ENCODE measurements around the gene TSPY2.
"Not testable (repeated sequence)": the region's sequence is repeated elsewhere in the genome, so short reads cannot be mapped to it uniquely, and the experiment has no call there.

TSPY2 gene

GRCh38 chrY:6245923-6246322 is at the start of gene TSPY2:
TSPY2 (plus strand) TSS chrY:6246223; CDS start chrY:6246269, 46 bp downstream.
- not testable (repeated sequence) for DNase-seq

GRCh38 chrY:6209565-6209964 is 36.5 kb upstream of the TSPY2 start:
- DNase-seq: not testable (repeated sequence)

GRCh38 chrY:6217045-6217444 is 29.0 kb upstream of the TSPY2 start:
- DNase-seq: peak; percentile 0

- not testable (repeated sequence) for DNase-seq
Measured at GRCh38 chrY:6269839-6270238, 23.8 kb downstream of the TSPY2 start.

All from NCI-H69 (cell line).